Measurements from ENCODE around the gene MGA.

MGA gene

GRCh38 chr15:41659190-41659589, 1.0 kb upstream of the MGA start:
- Histone ChIP-seq H3K4me1 (ENCODE audit: control insufficient read depth, insufficient read depth, low read length) (peaks cover 43% of the 10 kb centered on the region), H3K4me3 (ENCODE audit: low read length) (no peak overlapping the region), H3K27me3 (ENCODE audit: control insufficient read depth, insufficient read depth, low read length) (no peaks in the 10 kb centered on the region), H3K36me3 (ENCODE audit: insufficient read depth, low read length) (no peaks in the 10 kb centered on the region), H3K4me2 (ENCODE audit: low read length) (no peak overlapping the region), H3K9ac (ENCODE audit: low read depth, low read length) (no peak overlapping the region), H3K9me3 (replicated peaks; ENCODE audit: low read length) (no peaks in the 10 kb centered on the region)

- Histone ChIP-seq H3K9ac (ENCODE audit: low read depth, low read length) (peak overlapping the region; percentile 59), H3K4me3 (ENCODE audit: low read length) (peak overlapping the region; percentile 71)
Observed at GRCh38 chr15:41659855-41660234, 360 bp upstream of the MGA start.

GRCh38 chr15:41661078-41661517, 893 bp downstream of the MGA start:
- no peaks in the 10 kb centered on the region for H3K9me3 ChIP-seq (replicated peaks; ENCODE audit: low read length)
- H3K36me3 ChIP-seq (ENCODE audit: insufficient read depth, low read length) = no peaks in the 10 kb centered on the region
- H3K9ac ChIP-seq (ENCODE audit: low read depth, low read length) = peak overlapping the region; percentile 59
- no peaks in the 10 kb centered on the region for H3K27me3 ChIP-seq (ENCODE audit: control insufficient read depth, insufficient read depth, low read length)
- H3K4me3 ChIP-seq (ENCODE audit: low read length) = peak overlapping the region; percentile 71
- peaks cover 34% of the 10 kb centered on the region for H3K4me1 ChIP-seq (ENCODE audit: control insufficient read depth, insufficient read depth, low read length)
- H3K4me2 ChIP-seq (ENCODE audit: low read length) = peak overlapping the region; percentile 85

More at GRCh38 chr15:41659855-41660234, 360 bp upstream of the MGA start:
- Histone ChIP-seq H3K27me3 (ENCODE audit: control insufficient read depth, insufficient read depth, low read length) (no peaks in the 10 kb centered on the region), H3K4me2 (ENCODE audit: low read length) (peak overlapping the region; percentile 85), H3K9me3 (replicated peaks; ENCODE audit: low read length) (no peaks in the 10 kb centered on the region), H3K36me3 (ENCODE audit: insufficient read depth, low read length) (no peaks in the 10 kb centered on the region), H3K4me1 (ENCODE audit: control insufficient read depth, insufficient read depth, low read length) (peaks cover 43% of the 10 kb centered on the region)

- Histone ChIP-seq H3K27me3 (ENCODE audit: control insufficient read depth, insufficient read depth, low read length) (no peaks in the 10 kb centered on the region), H3K36me3 (ENCODE audit: insufficient read depth, low read length) (no peaks in the 10 kb centered on the region), H3K4me1 (ENCODE audit: control insufficient read depth, insufficient read depth, low read length) (peaks cover 34% of the 10 kb centered on the region), H3K9ac (ENCODE audit: low read depth, low read length) (peak overlapping the region; percentile 59), H3K4me2 (ENCODE audit: low read length) (peak overlapping the region; percentile 85), H3K9me3 (replicated peaks; ENCODE audit: low read length) (no peaks in the 10 kb centered on the region), H3K4me3 (ENCODE audit: low read length) (peak overlapping the region; percentile 71)
Observed at GRCh38 chr15:41661518-41662225, 1.5 kb downstream of the MGA start.

DNA sequence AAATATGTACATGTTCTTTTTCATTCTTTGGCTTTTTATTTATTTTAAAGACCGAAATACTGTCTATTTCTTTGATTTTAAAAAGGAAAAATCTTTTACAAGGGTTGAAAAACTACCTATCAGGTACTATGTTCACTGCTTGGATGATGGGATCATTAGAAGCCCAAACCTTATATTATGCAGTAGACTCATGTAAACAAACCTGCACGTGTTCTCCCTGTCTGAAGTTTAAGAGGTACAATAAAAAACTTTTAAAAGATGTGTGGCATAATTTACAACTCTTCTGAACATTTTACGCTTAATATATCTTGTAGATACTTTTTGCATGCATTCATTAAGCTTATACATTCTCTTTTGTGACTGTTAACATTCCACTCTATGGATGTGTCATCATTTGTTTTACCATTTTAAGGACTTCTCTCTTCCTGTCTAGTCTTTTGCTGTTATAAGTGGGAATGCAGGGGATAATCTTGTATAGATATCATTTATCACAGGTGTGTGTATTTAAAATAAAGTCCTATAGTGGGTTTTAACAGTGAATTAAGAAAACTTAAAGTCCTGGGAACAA, 6.2 kb downstream of the MGA start:
- no peaks in the 10 kb centered on the region for H3K27me3 ChIP-seq (ENCODE audit: control insufficient read depth, insufficient read depth, low read length)
- peaks cover 20% of the 10 kb centered on the region for H3K4me1 ChIP-seq (ENCODE audit: control insufficient read depth, insufficient read depth, low read length)
- no peak overlapping the region for H3K9ac ChIP-seq (ENCODE audit: low read depth, low read length)
- H3K36me3 ChIP-seq (ENCODE audit: insufficient read depth, low read length) = peaks cover 6% of the 10 kb centered on the region
- peak overlapping the region; percentile 32 for H3K4me2 ChIP-seq (ENCODE audit: low read length)
- no peaks in the 10 kb centered on the region for H3K9me3 ChIP-seq (replicated peaks; ENCODE audit: low read length)
- no peak overlapping the region for H3K4me3 ChIP-seq (ENCODE audit: low read length)

DNA sequence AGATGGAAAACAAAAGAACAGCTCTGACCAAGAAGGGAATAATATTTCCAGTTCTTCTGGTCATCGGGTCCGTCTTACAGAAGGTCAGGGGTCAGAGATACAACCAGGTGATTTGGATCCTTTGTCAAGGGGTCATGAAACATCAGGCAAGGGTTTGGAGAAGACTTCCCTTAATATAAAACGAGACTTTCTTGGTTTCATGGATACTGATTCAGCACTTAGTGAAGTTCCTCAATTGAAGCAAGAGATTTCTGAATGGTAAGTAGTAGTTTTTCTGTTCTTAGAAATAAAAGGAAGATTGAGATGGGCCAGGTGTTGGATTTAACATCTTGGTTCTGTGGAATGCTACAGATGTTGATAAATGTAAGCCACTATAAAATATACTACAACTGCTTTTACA, 9.5 kb downstream of the MGA start:
- Histone ChIP-seq H3K4me1 (ENCODE audit: control insufficient read depth, insufficient read depth, low read length) (peaks cover 12% of the 10 kb centered on the region), H3K9me3 (replicated peaks; ENCODE audit: low read length) (no peaks in the 10 kb centered on the region), H3K4me3 (ENCODE audit: low read length) (no peak overlapping the region), H3K36me3 (ENCODE audit: insufficient read depth, low read length) (peaks cover 6% of the 10 kb centered on the region), H3K9ac (ENCODE audit: low read depth, low read length) (no peak overlapping the region), H3K27me3 (ENCODE audit: control insufficient read depth, insufficient read depth, low read length) (no peaks in the 10 kb centered on the region), H3K4me2 (ENCODE audit: low read length) (no peak overlapping the region)

- peaks cover 6% of the 10 kb centered on the region for H3K36me3 ChIP-seq (ENCODE audit: insufficient read depth, low read length)
- H3K4me2 ChIP-seq (ENCODE audit: low read length) = no peak overlapping the region
- H3K9me3 ChIP-seq (replicated peaks; ENCODE audit: low read length) = no peaks in the 10 kb centered on the region
- H3K27me3 ChIP-seq (ENCODE audit: control insufficient read depth, insufficient read depth, low read length) = no peaks in the 10 kb centered on the region
- no peak overlapping the region for H3K4me3 ChIP-seq (ENCODE audit: low read length)
- peaks cover 2% of the 10 kb centered on the region for H3K4me1 ChIP-seq (ENCODE audit: control insufficient read depth, insufficient read depth, low read length)
- no peak overlapping the region for H3K9ac ChIP-seq (ENCODE audit: low read depth, low read length)
Observed at GRCh38 chr15:41671656-41672648, 11.7 kb downstream of the MGA start.

- H3K36me3 ChIP-seq (ENCODE audit: insufficient read depth, low read length) = peaks cover 3% of the 10 kb centered on the region
- H3K9me3 ChIP-seq (replicated peaks; ENCODE audit: low read length) = no peaks in the 10 kb centered on the region
- H3K4me2 ChIP-seq (ENCODE audit: low read length) = no peak overlapping the region
- no peaks in the 10 kb centered on the region for H3K27me3 ChIP-seq (ENCODE audit: control insufficient read depth, insufficient read depth, low read length)
- H3K4me3 ChIP-seq (ENCODE audit: low read length) = no peak overlapping the region
- no peak overlapping the region for H3K9ac ChIP-seq (ENCODE audit: low read depth, low read length)
- no peaks in the 10 kb centered on the region for H3K4me1 ChIP-seq (ENCODE audit: control insufficient read depth, insufficient read depth, low read length)
Observed at GRCh38 chr15:41675337-41675736, 15.1 kb downstream of the MGA start.

DNA sequence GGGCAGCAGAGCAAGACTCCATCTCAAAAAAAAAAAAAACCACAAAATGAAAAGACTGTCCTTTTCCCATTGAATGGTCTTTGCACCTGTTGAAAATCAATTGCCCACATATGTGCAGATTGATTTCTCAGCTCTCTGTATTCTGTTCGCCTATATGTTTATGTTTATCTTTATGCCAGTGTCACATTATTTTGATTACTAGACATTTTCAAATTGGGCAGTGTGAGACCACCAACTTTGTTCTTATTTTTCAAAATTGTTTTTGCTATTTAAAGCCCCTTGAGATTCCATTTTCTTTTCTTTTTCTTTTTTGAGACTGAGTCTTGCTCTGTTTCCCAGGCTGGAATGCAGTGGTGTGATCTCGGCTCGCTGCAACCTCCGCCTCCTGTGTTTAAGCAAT, 18.5 kb downstream of the MGA start:
- Histone ChIP-seq H3K27me3 (ENCODE audit: control insufficient read depth, insufficient read depth, low read length) (no peaks in the 10 kb centered on the region), H3K36me3 (ENCODE audit: insufficient read depth, low read length) (no peaks in the 10 kb centered on the region), H3K4me2 (ENCODE audit: low read length) (no peak overlapping the region), H3K9ac (ENCODE audit: low read depth, low read length) (no peak overlapping the region), H3K4me1 (ENCODE audit: control insufficient read depth, insufficient read depth, low read length) (no peaks in the 10 kb centered on the region), H3K9me3 (replicated peaks; ENCODE audit: low read length) (no peaks in the 10 kb centered on the region), H3K4me3 (ENCODE audit: low read length) (no peak overlapping the region)

DNA sequence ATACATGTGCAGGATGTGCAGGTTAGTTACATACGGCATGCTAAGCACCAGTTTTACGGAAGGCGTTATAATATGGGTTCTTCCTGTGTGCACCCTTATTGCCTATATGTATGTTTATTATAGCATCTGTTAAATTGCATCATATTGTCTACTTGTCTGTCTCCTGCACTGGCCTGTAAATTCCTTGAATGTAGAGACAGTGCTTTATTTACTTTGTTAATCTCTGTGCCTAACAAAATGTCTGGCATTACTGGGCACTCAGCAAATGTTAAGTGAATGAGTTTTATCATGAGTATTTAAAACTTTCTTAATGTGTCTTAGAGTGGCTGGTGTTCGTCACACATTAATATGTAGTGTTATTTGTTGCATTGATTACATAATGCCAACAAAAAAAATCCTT, 23.8 kb downstream of the MGA start:
- Histone ChIP-seq H3K9ac (ENCODE audit: low read depth, low read length) (no peak overlapping the region), H3K4me3 (ENCODE audit: low read length) (no peak overlapping the region), H3K27me3 (ENCODE audit: control insufficient read depth, insufficient read depth, low read length) (no peaks in the 10 kb centered on the region), H3K4me2 (ENCODE audit: low read length) (no peak overlapping the region), H3K4me1 (ENCODE audit: control insufficient read depth, insufficient read depth, low read length) (no peaks in the 10 kb centered on the region), H3K36me3 (ENCODE audit: insufficient read depth, low read length) (no peaks in the 10 kb centered on the region), H3K9me3 (replicated peaks; ENCODE audit: low read length) (no peaks in the 10 kb centered on the region)

GRCh38 chr15:41688671-41689070, 28.5 kb downstream of the MGA start:
- no peaks in the 10 kb centered on the region for H3K36me3 ChIP-seq (ENCODE audit: insufficient read depth, low read length)
- H3K27me3 ChIP-seq (ENCODE audit: control insufficient read depth, insufficient read depth, low read length) = no peaks in the 10 kb centered on the region
- no peak overlapping the region for H3K4me2 ChIP-seq (ENCODE audit: low read length)
- H3K4me3 ChIP-seq (ENCODE audit: low read length) = no peak overlapping the region
- no peaks in the 10 kb centered on the region for H3K4me1 ChIP-seq (ENCODE audit: control insufficient read depth, insufficient read depth, low read length)
- H3K9me3 ChIP-seq (replicated peaks; ENCODE audit: low read length) = no peaks in the 10 kb centered on the region
- H3K9ac ChIP-seq (ENCODE audit: low read depth, low read length) = no peak overlapping the region

Data from skeletal muscle satellite cell (primary cell).